Mesenchymal stem cell (in vitro differentiated cells and primary cell): Measurements from ENCODE around the gene BAX.
A peak's percentile ranks its signal among the peaks of the same experiment; 100 is the strongest.
"Not testable (repeated sequence)": the region's sequence is repeated elsewhere in the genome, so short reads cannot be mapped to it uniquely, and the experiment has no call there.

Source experiments
- DNase-seq: peaks from one replicate; pipeline ENCODE4 v3.0.0-alpha.2; 2013
- H2AFZ ChIP-seq: one replicate; pipeline ENCODE4 v1.6.1; 2013; ENCODE audit warnings: low read depth, mild to moderate bottlenecking, control low read depth, inconsistent platforms, low read length, moderate library complexity
- H2AK5ac ChIP-seq: 2 replicates; pipeline ENCODE4 v1.6.1; 2013; ENCODE audit warnings: low read length, moderate library complexity, mild to moderate bottlenecking, inconsistent platforms; ENCODE audit not compliant: severe bottlenecking
- H2BK120ac ChIP-seq: one replicate; pipeline ENCODE4 v1.6.1; 2013; ENCODE audit warnings: low read depth, mild to moderate bottlenecking, inconsistent platforms, low read length, moderate library complexity
- H2BK12ac ChIP-seq, 2 experiments: one replicate each; pipeline ENCODE4 v1.6.1; 2013; ENCODE audit warnings: inconsistent platforms in 2 of 2, low read length in 2 of 2, mild to moderate bottlenecking in 2 of 2, moderate library complexity in 2 of 2, control low read depth in 1 of 2
- H2BK15ac ChIP-seq: one replicate; pipeline ENCODE4 v1.6.1; 2013; ENCODE audit warnings: mild to moderate bottlenecking, low read depth, inconsistent platforms; ENCODE audit not compliant: poor library complexity, severe bottlenecking
- H2BK5ac ChIP-seq: 2 replicates; pipeline ENCODE4 v1.6.1; 2013; ENCODE audit warnings: low read depth, mild to moderate bottlenecking, low read length, control low read depth, inconsistent platforms; ENCODE audit not compliant: poor library complexity, severe bottlenecking
- H3K14ac ChIP-seq, 2 experiments: one replicate each; pipeline ENCODE4 v1.6.1; 2013; ENCODE audit warnings: inconsistent platforms in 2 of 2, low read length in 2 of 2, control low read depth in 1 of 2, mild to moderate bottlenecking in 1 of 2, moderate library complexity in 1 of 2
- H3K18ac ChIP-seq, 2 experiments: one replicate each; pipeline ENCODE4 v1.6.1; 2013; ENCODE audit warnings: inconsistent platforms in 2 of 2, low read length in 2 of 2, control low read depth in 1 of 2, low read depth in 1 of 2, mild to moderate bottlenecking in 1 of 2
- H3K23ac ChIP-seq, 2 experiments: one replicate each; pipeline ENCODE4 v1.6.1; 2013; ENCODE audit warnings: inconsistent platforms in 2 of 2, low read length in 2 of 2, mild to moderate bottlenecking in 2 of 2, moderate library complexity in 2 of 2, control low read depth in 1 of 2
- H3K27ac ChIP-seq: 2 replicates; pipeline ENCODE4 v1.5.1; 2013; ENCODE audit warnings: mild to moderate bottlenecking, moderate library complexity, low read length, control low read depth, inconsistent platforms; ENCODE audit not compliant: poor library complexity, severe bottlenecking
- H3K27me3 ChIP-seq, 2 experiments: 2 replicates each; pipeline versions ENCODE4 v1.6.1 to v1.7.0; 2013; ENCODE audit warnings: low read length in 2 of 2, mild to moderate bottlenecking in 2 of 2, moderate library complexity in 2 of 2, control low read depth in 1 of 2, inconsistent platforms in 1 of 2; ENCODE audit not compliant: control insufficient read depth in 1 of 2, insufficient read depth in 1 of 2
- H3K36me3 ChIP-seq, 2 experiments: 2 replicates each; pipeline versions ENCODE4 v1.6.1 to v1.7.0; 2013; ENCODE audit warnings: low read length in 2 of 2, control low read depth in 1 of 2, inconsistent platforms in 1 of 2, low read depth in 1 of 2, mild to moderate bottlenecking in 1 of 2; ENCODE audit not compliant: insufficient read depth in 2 of 2, control insufficient read depth in 1 of 2
- H3K4ac ChIP-seq, 2 experiments: one replicate each; pipeline ENCODE4 v1.6.1; 2013; ENCODE audit warnings: inconsistent platforms in 2 of 2, low read length in 2 of 2, mild to moderate bottlenecking in 2 of 2, moderate library complexity in 2 of 2, control low read depth in 1 of 2, low read depth in 1 of 2
- H3K4me1 ChIP-seq: 2 replicates; pipeline ENCODE4 v1.6.1; 2013; ENCODE audit warnings: low read depth, low read length, control low read depth; ENCODE audit not compliant: control insufficient read depth, insufficient read depth
- H3K4me2 ChIP-seq: 2 replicates; pipeline ENCODE4 v1.6.1; 2013; ENCODE audit warnings: low read length, mild to moderate bottlenecking, inconsistent platforms; ENCODE audit not compliant: poor library complexity, severe bottlenecking
- H3K4me3 ChIP-seq, 2 experiments: 2 replicates each; pipeline versions ENCODE4 v1.5.1 to v1.7.0; 2013; ENCODE audit warnings: low read length in 2 of 2, mild to moderate bottlenecking in 2 of 2, control low read depth in 1 of 2, low read depth in 1 of 2; ENCODE audit not compliant: insufficient read depth in 1 of 2
- H3K79me1 ChIP-seq: replicated peaks from 2 replicates; pipeline ENCODE4 v1.6.1; 2013; ENCODE audit warnings: mild to moderate bottlenecking, control low read depth, low read length, inconsistent platforms; ENCODE audit not compliant: poor library complexity, severe bottlenecking
- H3K9ac ChIP-seq: 2 replicates; pipeline ENCODE4 v1.7.0; 2013; ENCODE audit warnings: mild to moderate bottlenecking, low read length, moderate library complexity
- H3K9me3 ChIP-seq: 2 replicates; pipeline ENCODE4 v1.7.0; 2013; ENCODE audit warnings: mild to moderate bottlenecking, low read length; ENCODE audit not compliant: control insufficient read depth
- H4K8ac ChIP-seq: one replicate; pipeline ENCODE4 v1.6.1; 2013; ENCODE audit warnings: inconsistent platforms, mild to moderate bottlenecking, low read length, moderate library complexity
- H4K91ac ChIP-seq: one replicate; pipeline ENCODE4 v1.6.1; 2013; ENCODE audit warnings: mild to moderate bottlenecking, low read length, inconsistent platforms
- WGBS: methylation state at CpG from one replicate; pipeline ENCODE4 v1.1.7; 2013; ENCODE audit warnings: mixed read lengths; 5-methylcytosine and 5-hydroxymethylcytosine counted together

Gene BAX

DNA sequence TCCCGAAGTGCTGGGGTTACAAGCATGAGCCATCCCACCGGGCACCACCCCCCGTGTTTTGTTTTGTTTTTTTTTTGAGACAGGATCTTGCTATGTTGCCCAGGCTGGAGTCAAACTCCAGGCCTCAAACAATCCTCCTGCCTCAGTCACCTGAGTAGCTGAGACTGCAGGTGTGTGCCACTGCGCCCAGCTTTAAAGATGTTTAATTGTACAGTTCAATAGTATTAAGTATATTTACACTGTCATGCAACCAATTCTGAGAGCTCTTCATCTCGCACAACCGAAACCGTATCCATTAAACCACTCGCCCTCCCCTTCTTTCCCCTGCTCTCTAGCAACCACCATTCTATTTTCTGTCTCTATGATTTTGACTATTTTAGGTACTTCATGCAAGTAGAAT is 38.9 kb upstream of the BAX start:
- Histone ChIP-seq H3K18ac (no peak overlapping the region), H3K4me3 (no peak overlapping the region), H2AK5ac (no peak overlapping the region), H2BK12ac (no peak overlapping the region), H3K27ac (no peak overlapping the region), H2BK120ac (no peak overlapping the region), H3K23ac (no peak overlapping the region), H3K79me1 (peaks cover 7% of the 10 kb centered on the region), H3K4me2 (no peak overlapping the region), H4K91ac (no peak overlapping the region), H3K14ac (no peak overlapping the region), H2AFZ (no peak overlapping the region), H3K4me1 (no peaks in the 10 kb centered on the region), H3K9me3 (no peaks in the 10 kb centered on the region), H3K36me3 (peaks cover 76 to 85% of the 10 kb centered on the region in 2 experiments), H4K8ac (no peak overlapping the region), H2BK15ac (no peak overlapping the region), H2BK5ac (no peak overlapping the region), H3K4ac (no peak overlapping the region), H3K27me3 (no peaks in the 10 kb centered on the region), H3K9ac (no peak overlapping the region)
- no peak for DNase-seq
- 96% methylated on average over 3 of the region's 8 CpGs for WGBS

DNA sequence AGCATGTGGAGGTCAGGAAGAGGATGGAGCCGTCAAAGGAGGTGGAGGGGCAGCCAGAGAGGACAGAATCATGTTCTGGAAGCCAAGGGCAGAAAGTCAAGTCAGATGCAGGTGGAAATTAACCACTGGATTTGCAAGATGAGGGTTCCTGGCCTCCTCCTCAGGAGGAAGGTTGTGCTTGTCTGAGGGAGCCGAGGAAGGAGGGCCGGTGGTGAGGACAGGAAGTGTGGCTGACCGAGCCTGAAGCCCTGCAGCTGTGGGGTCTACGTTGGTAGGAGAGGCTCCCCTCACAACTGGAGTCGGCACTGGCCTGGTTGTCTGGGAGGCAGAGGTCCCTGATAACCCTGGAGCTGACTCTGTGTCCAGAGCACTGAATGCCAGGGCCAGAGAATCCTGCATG is 36.6 kb upstream of the BAX start:
- Histone ChIP-seq H2AFZ (no peak overlapping the region), H2BK5ac (no peak overlapping the region), H3K27me3 (no peaks in the 10 kb centered on the region), H3K9ac (no peak overlapping the region), H3K9me3 (no peaks in the 10 kb centered on the region), H4K8ac (no peak overlapping the region), H3K4me1 (no peaks in the 10 kb centered on the region), H2BK12ac (no peak overlapping the region), H3K4me2 (no peak overlapping the region), H3K23ac (no peak overlapping the region), H4K91ac (peak overlapping the region; percentile 44), H2BK120ac (no peak overlapping the region), H3K18ac (no peak overlapping the region), H3K36me3 (peaks cover 78 to 80% of the 10 kb centered on the region in 2 experiments), H3K27ac (no peak overlapping the region), H3K14ac (no peak overlapping the region), H2BK15ac (no peak overlapping the region), H3K79me1 (peaks cover 4% of the 10 kb centered on the region), H3K4me3 (no peak overlapping the region), H2AK5ac (no peak overlapping the region), H3K4ac (no peak overlapping the region)
- DNase-seq: no peak
- 83% methylated on average over 6 of the region's 6 CpGs for WGBS

DNA sequence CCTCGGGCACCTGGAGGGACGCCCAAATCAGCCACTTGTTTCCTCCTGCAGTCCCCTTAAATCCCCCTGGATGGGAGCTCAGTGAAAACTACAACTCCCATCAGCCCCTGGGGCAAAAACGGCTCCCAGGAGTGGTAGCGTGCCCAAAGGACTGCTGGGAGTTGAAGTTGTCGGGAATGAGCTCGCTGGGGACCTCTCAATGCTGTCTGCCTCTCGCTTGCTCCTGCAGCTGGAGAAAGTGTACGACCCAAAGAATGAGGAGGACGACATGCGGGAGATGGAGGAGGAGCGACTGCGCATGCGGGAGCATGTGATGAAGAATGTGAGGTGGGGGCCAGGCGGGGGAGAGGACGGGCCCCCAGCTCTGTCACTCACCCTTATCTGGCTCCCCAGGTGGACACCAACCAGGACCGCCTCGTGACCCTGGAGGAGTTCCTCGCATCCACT is 35.9 kb upstream of the BAX start:
- H3K9ac ChIP-seq: no peak overlapping the region

DNA sequence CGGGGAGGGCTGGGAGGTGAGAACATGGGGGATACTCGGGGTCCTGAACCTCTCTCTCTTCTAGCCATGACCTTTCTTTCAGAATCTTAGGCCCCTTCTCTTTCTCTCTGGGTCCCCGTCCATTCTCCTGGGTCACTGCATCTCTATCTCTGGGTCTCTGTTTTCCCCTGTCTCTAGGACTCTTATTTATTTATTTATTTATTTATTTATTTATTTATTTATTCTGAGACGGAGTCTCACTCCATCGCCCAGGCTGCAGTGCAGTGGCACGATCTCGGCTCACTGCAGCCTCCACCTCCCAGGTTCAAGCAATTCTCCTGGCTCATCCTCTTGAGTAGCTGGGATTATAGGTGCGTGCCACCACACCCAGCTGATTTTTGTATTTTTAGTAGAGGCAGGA is 35.4 kb upstream of the BAX start:
- not testable (repeated sequence) for H2BK15ac ChIP-seq, DNase-seq, H3K9me3 ChIP-seq, H3K18ac ChIP-seq, H4K91ac ChIP-seq, H3K23ac ChIP-seq, H2AK5ac ChIP-seq, H4K8ac ChIP-seq, H3K27ac ChIP-seq, H2BK120ac ChIP-seq, H3K9ac ChIP-seq, H3K4ac ChIP-seq, H2AFZ ChIP-seq, H3K4me2 ChIP-seq, H3K79me1 ChIP-seq, H3K4me1 ChIP-seq, H2BK5ac ChIP-seq, H3K4me3 ChIP-seq, H2BK12ac ChIP-seq, H3K14ac ChIP-seq, H3K27me3 ChIP-seq
- peaks cover 68 to 73% of the 10 kb centered on the region in 2 experiments for H3K36me3 ChIP-seq
- 94% methylated on average over 8 of the region's 8 CpGs for WGBS

More for the DNA sequence above, 35.9 kb upstream of the BAX start:
- H3K14ac ChIP-seq: no peak overlapping the region
- H2BK120ac ChIP-seq: no peak overlapping the region
- H4K8ac ChIP-seq: no peak overlapping the region
- no peak overlapping the region for H3K4me2 ChIP-seq
- H2AFZ ChIP-seq: no peak overlapping the region
- no peak overlapping the region for H3K23ac ChIP-seq
- no peaks in the 10 kb centered on the region for H3K79me1 ChIP-seq
- H2BK15ac ChIP-seq: no peak overlapping the region
- no peak overlapping the region for H2AK5ac ChIP-seq
- H3K9me3 ChIP-seq: no peaks in the 10 kb centered on the region
- WGBS: 86% methylated on average over 16 of the region's 18 CpGs
- H2BK5ac ChIP-seq: no peak overlapping the region
- no peak overlapping the region for H3K4me3 ChIP-seq
- no peaks in the 10 kb centered on the region for H3K4me1 ChIP-seq
- peaks cover 73 to 76% of the 10 kb centered on the region in 2 experiments for H3K36me3 ChIP-seq
- H3K18ac ChIP-seq: no peak overlapping the region
- H3K27me3 ChIP-seq: no peaks in the 10 kb centered on the region
- no peak overlapping the region for H3K27ac ChIP-seq
- DNase-seq: peak; percentile 25
- no peak overlapping the region for H4K91ac ChIP-seq
- H3K4ac ChIP-seq: no peak overlapping the region
- H2BK12ac ChIP-seq: no peak overlapping the region
